Upper lobe of right lung (tissue), 1 donor: ENCODE measurements around the gene ARL5C. TPM values are rescaled to one million over a fixed set of nuclear protein-coding genes. Genes with fewer than 3 reads are reported as not detected.
"Not testable (repeated sequence)": the region's sequence is repeated elsewhere in the genome, so short reads cannot be mapped to it uniquely, and the experiment has no call there.

Experiments used
- ATAC-seq: fragments of 200-7000 bp; cut with Tn5 transposase; one replicate; pipeline ENCODE4 v1.9.1; 2020; ENCODE audit warnings: mild to moderate bottlenecking, moderate library complexity
- DNase-seq: peaks from one replicate; pipeline ENCODE4 v3.0.0-alpha.2; 2020
- H3K27ac ChIP-seq: fragments of 200-600 bp; one replicate; pipeline ENCODE4 v1.8.0; 2022
- H3K27me3 ChIP-seq: fragments of 200-600 bp; one replicate; pipeline ENCODE4 v1.8.0; 2022; ENCODE audit warnings: mild to moderate bottlenecking
- H3K36me3 ChIP-seq: fragments of 200-600 bp; one replicate; pipeline ENCODE4 v1.8.0; 2022
- H3K4me1 ChIP-seq: fragments of 200-600 bp; one replicate; pipeline ENCODE4 v1.8.0; 2022
- H3K4me3 ChIP-seq: fragments of 200-600 bp; one replicate; pipeline ENCODE4 v1.8.0; 2022; ENCODE audit warnings: mild to moderate bottlenecking
- H3K9me3 ChIP-seq: fragments of 200-600 bp; one replicate; pipeline ENCODE4 v1.8.0; 2022
- intact Hi-C: fragments of 100-400 bp; cut with DNase I; formaldehyde crosslinking; loops from one replicate; pipeline ENCODE4 v1.11.0; 2022
- total RNA-seq: library from RNA; stranded (reverse); fragmentation: NEBNext Ultra II Directional; extraction: Animal tissue kit (Norgen Biotek cat#: 25700); gene quantifications from one replicate; pipeline ENCODE4 v1.2.1, GENCODE V29; 2021
- TF ChIP-seq, protein P1 (sequence below): fragments of 200-600 bp; IDR thresholded peaks from one replicate; pipeline ENCODE4 v1.8.0; 2022; ENCODE audit warnings: antibody characterized with exemption
- donor health status: DM: no; HTN: yes; CAD: no; lungs with severe emphysema.

The ARL5C gene
- total RNA-seq, 1 donor from 2014 or later, result not detected

DNA sequence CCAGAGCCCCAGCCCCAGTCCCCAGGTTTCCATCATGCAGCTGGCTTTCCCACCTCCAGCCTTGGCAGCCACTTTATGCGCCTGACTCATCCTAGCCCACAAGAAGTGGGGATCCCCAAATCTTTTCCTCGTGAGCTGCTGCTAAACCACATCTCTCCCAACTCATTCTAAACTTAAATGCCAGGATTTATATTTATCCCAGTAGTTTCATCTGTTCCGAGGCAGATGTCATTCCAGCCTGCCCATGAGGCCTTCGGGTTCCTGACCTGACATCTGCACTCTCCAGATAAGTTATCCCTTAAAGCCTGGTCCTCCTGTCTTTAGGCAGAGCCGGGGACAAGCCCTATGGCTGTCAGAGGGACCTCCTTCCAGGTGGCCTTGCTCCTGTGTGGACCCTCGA lies 31.1 kb downstream of the ARL5C start:
- DNase-seq (no peak), ATAC-seq (no peak)
- Histone ChIP-seq H3K36me3 (no peaks in the 10 kb centered on the region), H3K4me1 (no peaks in the 10 kb centered on the region), H3K9me3 (no peaks in the 10 kb centered on the region), H3K27me3 (no peaks in the 10 kb centered on the region), H3K27ac (no peak overlapping the region), H3K4me3 (no peak overlapping the region)
- intact Hi-C loops, result loop anchor here (10.0 kb wide), 1 partner anchor 50 kb away; no protein-coding TSS in a partner anchor
- TF ChIP-seq, protein P1, sequence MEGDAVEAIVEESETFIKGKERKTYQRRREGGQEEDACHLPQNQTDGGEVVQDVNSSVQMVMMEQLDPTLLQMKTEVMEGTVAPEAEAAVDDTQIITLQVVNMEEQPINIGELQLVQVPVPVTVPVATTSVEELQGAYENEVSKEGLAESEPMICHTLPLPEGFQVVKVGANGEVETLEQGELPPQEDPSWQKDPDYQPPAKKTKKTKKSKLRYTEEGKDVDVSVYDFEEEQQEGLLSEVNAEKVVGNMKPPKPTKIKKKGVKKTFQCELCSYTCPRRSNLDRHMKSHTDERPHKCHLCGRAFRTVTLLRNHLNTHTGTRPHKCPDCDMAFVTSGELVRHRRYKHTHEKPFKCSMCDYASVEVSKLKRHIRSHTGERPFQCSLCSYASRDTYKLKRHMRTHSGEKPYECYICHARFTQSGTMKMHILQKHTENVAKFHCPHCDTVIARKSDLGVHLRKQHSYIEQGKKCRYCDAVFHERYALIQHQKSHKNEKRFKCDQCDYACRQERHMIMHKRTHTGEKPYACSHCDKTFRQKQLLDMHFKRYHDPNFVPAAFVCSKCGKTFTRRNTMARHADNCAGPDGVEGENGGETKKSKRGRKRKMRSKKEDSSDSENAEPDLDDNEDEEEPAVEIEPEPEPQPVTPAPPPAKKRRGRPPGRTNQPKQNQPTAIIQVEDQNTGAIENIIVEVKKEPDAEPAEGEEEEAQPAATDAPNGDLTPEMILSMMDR, result no peak

DNA sequence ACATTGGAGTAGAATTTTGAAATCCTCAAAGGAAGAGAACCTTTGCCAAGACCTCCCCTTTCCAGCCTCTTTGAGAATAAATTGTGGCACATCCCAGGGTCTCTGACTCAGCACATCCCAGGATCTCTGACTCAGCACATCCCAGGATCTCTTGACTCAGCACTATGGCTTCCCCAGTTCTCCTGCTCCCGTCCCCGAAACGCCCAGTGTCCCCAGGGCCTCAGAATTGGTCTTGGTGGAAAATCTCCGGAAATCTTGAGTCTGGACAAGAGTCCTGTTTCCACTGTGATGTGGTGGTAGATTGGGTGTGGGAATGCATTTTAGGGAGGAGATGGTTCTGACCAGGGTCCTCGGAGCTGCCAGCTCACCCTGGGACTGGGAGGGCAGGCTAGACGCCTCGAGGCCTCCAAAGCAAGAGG lies 33.8 kb downstream of the ARL5C start:
- DNase-seq (no peak), ATAC-seq (no peak)
- no peak overlapping the region for H3K27ac ChIP-seq
- no peaks in the 10 kb centered on the region for H3K27me3 ChIP-seq
- H3K36me3 ChIP-seq, result no peaks in the 10 kb centered on the region
- H3K4me1 ChIP-seq, result no peaks in the 10 kb centered on the region
- H3K4me3 ChIP-seq, result no peak overlapping the region
- intact Hi-C loops, result loop anchor here (10.0 kb wide), 1 partner anchor 47 kb away; no protein-coding TSS in a partner anchor
- TF ChIP-seq, protein P1, result no peak
- H3K9me3 ChIP-seq, result no peaks in the 10 kb centered on the region

DNA sequence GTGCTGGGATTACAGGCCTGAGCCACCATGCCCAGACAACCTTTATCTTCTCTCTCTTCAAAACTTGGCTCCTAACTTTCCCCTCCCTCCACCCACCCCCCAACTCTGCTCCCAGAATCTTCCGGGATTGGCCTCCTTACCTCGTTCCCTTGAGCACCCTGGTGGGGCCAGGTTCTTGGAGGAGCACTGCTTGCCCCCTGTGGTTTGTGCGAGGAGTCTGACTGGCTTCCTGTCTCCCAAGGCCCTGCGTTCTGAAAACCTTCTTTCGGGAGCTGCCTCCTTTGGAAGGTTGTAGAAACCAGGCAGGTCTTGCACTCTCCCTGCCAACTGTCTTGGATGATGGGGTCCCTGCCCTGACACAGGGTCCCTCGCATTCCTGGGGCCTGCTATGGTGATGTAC lies 34.3 kb downstream of the ARL5C start:
- ATAC-seq, result no peak
- no peaks in the 10 kb centered on the region for H3K36me3 ChIP-seq
- TF ChIP-seq, protein P1, result no peak

DNA sequence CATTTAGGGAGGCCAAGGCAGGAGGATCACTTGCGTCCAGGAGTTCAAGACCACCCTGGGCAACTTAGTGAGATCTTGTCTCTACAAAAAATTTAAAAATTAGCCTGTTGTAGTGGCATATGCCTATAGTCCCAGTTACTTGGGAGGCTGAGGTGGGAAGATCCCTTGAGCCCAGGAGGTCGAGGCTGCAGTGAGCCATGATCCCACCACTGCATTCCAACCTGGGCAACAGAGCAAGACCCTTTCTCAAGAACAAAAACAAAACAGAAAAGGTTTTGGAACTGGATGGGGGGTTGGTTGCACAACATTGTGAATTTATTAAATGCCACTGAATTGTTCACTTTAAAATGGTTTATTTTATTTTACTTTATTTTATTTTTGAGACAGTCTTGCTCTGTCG lies 35.8 kb downstream of the ARL5C start:
- no peaks in the 10 kb centered on the region for H3K9me3 ChIP-seq
- H3K4me3 ChIP-seq, result no peak overlapping the region
- no peak overlapping the region for H3K27ac ChIP-seq
- intact Hi-C loops, result loop anchor here (10.0 kb wide), 1 partner anchor 45 kb away; no protein-coding TSS in a partner anchor
- H3K36me3 ChIP-seq, result no peaks in the 10 kb centered on the region
- DNase-seq, result no peak
- no peaks in the 10 kb centered on the region for H3K27me3 ChIP-seq
- no peaks in the 10 kb centered on the region for H3K4me1 ChIP-seq
- ATAC-seq, result no peak
- TF ChIP-seq, protein P1, result no peak

More for the DNA sequence above, 34.3 kb downstream of the ARL5C start:
- no peaks in the 10 kb centered on the region for H3K4me1 ChIP-seq
- no peaks in the 10 kb centered on the region for H3K9me3 ChIP-seq
- no peak for DNase-seq
- no peaks in the 10 kb centered on the region for H3K27me3 ChIP-seq
- no peak overlapping the region for H3K27ac ChIP-seq
- intact Hi-C loops, result loop anchor here (10.0 kb wide), 1 partner anchor 47 kb away; no protein-coding TSS in a partner anchor
- no peak overlapping the region for H3K4me3 ChIP-seq

DNA sequence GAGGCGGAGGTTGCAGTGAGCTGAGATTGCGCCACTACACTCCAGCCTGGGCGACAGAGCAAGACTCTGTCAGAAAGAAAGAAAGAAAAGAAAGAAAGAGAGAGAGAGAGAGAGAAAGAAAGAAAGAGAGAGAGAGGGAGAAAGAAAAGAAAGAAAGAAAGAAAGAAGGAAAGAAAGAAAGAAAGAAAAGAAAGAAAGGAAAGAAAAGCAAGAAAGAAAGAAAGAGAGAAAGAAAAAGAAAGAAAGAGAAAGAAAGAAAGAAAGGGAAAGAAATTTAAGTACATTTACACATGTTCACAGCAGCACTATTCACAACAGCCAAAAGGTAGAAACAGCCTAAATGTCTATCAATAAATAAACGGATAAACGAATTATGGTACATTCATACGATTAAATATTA lies 36.4 kb downstream of the ARL5C start:
- H3K27me3 ChIP-seq, H3K27ac ChIP-seq, H3K9me3 ChIP-seq, H3K4me1 ChIP-seq, DNase-seq, intact Hi-C loops, H3K4me3 ChIP-seq, H3K36me3 ChIP-seq, ATAC-seq: not testable (repeated sequence)

DNA sequence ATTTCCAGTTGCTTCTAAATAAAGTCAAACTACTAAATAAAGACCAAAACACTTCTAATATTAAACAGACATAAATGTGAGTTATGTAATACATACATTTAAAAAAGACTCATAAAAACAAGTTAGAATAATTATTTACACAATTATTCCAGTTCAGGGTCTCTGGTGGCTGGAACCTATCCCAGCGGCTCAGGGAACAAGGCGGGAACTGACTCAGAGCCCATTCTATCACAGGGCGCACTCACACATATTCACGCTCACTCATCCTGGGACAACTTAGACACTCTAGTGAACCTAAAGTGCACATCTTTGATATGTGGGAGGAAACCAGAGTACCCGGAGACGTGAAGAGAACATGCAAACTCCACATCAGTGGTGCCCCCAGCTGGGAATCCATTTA lies 39.5 kb downstream of the ARL5C start:
- TF ChIP-seq, protein P1, result no peak
- H3K9me3 ChIP-seq, result no peaks in the 10 kb centered on the region
- H3K4me1 ChIP-seq, result no peaks in the 10 kb centered on the region
- no peaks in the 10 kb centered on the region for H3K36me3 ChIP-seq
- ATAC-seq (no peak), DNase-seq (no peak)
- intact Hi-C loops, result no loop called here
- no peak overlapping the region for H3K27ac ChIP-seq
- no peak overlapping the region for H3K4me3 ChIP-seq
- no peaks in the 10 kb centered on the region for H3K27me3 ChIP-seq
